PFSK-1 (cell line): ENCODE data around the gene NFE2.

ENCODE experiments used
- FOXP2 ChIP-seq: optimal IDR thresholded peaks from 2 replicates; pipeline ENCODE3; 2011; ENCODE audit warnings: borderline replicate concordance, control low read depth, inconsistent platforms; ENCODE audit not compliant: insufficient read depth; ENCODE audit errors: extremely low read length, extremely low read depth
- POLR2AphosphoS5 ChIP-seq: IDR thresholded peaks from 2 replicates; pipeline ENCODE4 v1.6.1; 2012; ENCODE audit warnings: low read depth, mild to moderate bottlenecking, control low read depth, low read length, moderate library complexity
- SIN3A ChIP-seq: IDR thresholded peaks from 2 replicates; pipeline ENCODE4 v1.6.1; 2012; ENCODE audit warnings: mild to moderate bottlenecking, low read length, moderate library complexity, borderline replicate concordance; ENCODE audit not compliant: insufficient read depth
- TAF1 ChIP-seq: IDR thresholded peaks from 2 replicates; pipeline ENCODE4 v1.6.1; 2012; ENCODE audit warnings: low read length, control low read depth, borderline replicate concordance; ENCODE audit not compliant: insufficient read depth
- TF ChIP-seq, protein P1 (sequence below), 2 experiments: IDR thresholded peaks; 2 replicates each; pipeline versions ENCODE4 v1.6.1 to v1.8.0; 2011 to 2012; ENCODE audit warnings: low read depth in 2 of 2, low read length in 2 of 2, control low read depth in 1 of 2, inconsistent platforms in 1 of 2, mild to moderate bottlenecking in 1 of 2, moderate library complexity in 1 of 2; ENCODE audit not compliant: insufficient read depth in 1 of 2

NFE2 gene

GRCh38 chr12:54279227-54279631, 21.6 kb downstream of the NFE2 start:
- TF ChIP-seq TAF1 (no peak), POLR2AphosphoS5 (no peak), FOXP2 (no peak), SIN3A (no peak)
- TF ChIP-seq, protein P1, sequence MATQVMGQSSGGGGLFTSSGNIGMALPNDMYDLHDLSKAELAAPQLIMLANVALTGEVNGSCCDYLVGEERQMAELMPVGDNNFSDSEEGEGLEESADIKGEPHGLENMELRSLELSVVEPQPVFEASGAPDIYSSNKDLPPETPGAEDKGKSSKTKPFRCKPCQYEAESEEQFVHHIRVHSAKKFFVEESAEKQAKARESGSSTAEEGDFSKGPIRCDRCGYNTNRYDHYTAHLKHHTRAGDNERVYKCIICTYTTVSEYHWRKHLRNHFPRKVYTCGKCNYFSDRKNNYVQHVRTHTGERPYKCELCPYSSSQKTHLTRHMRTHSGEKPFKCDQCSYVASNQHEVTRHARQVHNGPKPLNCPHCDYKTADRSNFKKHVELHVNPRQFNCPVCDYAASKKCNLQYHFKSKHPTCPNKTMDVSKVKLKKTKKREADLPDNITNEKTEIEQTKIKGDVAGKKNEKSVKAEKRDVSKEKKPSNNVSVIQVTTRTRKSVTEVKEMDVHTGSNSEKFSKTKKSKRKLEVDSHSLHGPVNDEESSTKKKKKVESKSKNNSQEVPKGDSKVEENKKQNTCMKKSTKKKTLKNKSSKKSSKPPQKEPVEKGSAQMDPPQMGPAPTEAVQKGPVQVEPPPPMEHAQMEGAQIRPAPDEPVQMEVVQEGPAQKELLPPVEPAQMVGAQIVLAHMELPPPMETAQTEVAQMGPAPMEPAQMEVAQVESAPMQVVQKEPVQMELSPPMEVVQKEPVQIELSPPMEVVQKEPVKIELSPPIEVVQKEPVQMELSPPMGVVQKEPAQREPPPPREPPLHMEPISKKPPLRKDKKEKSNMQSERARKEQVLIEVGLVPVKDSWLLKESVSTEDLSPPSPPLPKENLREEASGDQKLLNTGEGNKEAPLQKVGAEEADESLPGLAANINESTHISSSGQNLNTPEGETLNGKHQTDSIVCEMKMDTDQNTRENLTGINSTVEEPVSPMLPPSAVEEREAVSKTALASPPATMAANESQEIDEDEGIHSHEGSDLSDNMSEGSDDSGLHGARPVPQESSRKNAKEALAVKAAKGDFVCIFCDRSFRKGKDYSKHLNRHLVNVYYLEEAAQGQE (IDR thresholded peaks at IDR 0.05; ENCODE audit: insufficient read depth in 1 of 2, low read depth in 2 of 2, low read length in 2 of 2) = no peak

- no peak for TF ChIP-seq TAF1
- no peak; the same call in 1 of the 2 replicates for TF ChIP-seq POLR2AphosphoS5
- no peak for TF ChIP-seq FOXP2
- TF ChIP-seq SIN3A = no peak
- TF ChIP-seq, protein P1 (IDR thresholded peaks at IDR 0.05; ENCODE audit: insufficient read depth in 1 of 2, low read depth in 2 of 2, low read length in 2 of 2) = no peak
These were observed 23.0 kb downstream of the NFE2 start for GRCh38 chr12:54277823-54278276.

DNA sequence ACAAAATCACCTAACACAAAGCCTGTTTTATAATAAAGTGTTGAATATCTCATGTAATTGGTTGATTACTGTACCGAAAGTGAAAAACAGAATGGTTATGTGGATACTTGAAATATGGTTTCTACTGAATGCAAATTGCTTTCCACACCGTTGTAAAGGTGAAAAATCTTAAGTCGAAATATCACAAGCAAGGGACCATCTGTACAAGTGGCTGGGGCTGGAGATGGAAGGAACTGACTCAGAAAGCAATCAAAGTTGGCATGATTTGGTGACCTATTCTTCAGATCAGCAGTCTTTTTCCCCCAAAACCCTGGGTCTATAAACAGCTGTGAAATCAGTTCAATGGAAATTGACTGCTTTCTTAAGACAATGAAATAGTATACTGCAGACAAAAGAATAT, 24.4 kb downstream of the NFE2 start:
- TF ChIP-seq, protein P1 (IDR thresholded peaks at IDR 0.05; ENCODE audit: insufficient read depth in 1 of 2, low read depth in 2 of 2, low read length in 2 of 2) = no peak
- TF ChIP-seq TAF1 (no peak), SIN3A (no peak), FOXP2 (no peak), POLR2AphosphoS5 (no peak)

DNA sequence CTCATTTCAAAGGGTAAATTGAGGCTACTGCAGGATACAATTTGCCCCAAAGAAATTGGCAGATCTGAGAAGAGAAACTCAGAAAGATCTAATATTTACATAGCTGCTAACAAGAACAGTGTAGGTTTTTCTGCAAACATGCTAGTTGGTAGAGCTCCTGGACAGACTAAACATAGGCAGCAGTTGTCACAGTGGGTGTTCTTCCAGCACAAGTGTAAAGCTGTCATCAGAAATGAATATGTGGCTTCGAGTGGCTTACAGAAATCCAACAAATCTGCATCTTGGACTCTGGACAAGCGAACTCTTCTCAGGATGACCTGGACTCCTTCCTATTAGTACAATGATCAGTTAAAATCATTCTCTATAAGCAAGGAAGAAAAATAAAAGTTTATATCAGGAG, 26.8 kb downstream of the NFE2 start:
- TF ChIP-seq SIN3A = no peak
- no peak for TF ChIP-seq POLR2AphosphoS5
- TF ChIP-seq FOXP2 = no peak
- TF ChIP-seq TAF1 = no peak
- TF ChIP-seq, protein P1 (IDR thresholded peaks at IDR 0.05; ENCODE audit: insufficient read depth in 1 of 2, low read depth in 2 of 2, low read length in 2 of 2) = no peak

DNA sequence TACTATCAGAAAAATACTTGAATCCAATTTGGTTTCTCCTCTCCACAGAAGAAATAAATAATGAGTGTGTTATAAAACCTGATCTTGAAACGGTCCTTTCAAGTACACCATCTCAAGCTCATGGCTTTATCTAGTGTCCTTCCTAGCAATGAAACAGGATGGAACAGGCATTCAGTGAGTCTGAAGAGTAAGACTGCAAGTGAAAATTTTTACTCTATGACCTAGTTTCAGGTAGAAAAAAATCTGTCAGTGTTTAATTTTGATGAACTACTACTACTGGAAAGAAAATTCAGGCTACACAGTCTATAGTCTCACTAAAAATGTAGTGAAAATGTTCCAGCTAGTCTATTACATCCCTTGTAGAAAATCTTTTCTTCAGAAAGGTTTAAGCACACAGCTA, 28.6 kb downstream of the NFE2 start:
- TF ChIP-seq SIN3A (no peak), FOXP2 (no peak), POLR2AphosphoS5 (no peak), TAF1 (no peak)
- TF ChIP-seq, protein P1 (IDR thresholded peaks at IDR 0.05; ENCODE audit: insufficient read depth in 1 of 2, low read depth in 2 of 2, low read length in 2 of 2) = no peak
